ENCODE results near the gene KIDINS220.

DNA sequence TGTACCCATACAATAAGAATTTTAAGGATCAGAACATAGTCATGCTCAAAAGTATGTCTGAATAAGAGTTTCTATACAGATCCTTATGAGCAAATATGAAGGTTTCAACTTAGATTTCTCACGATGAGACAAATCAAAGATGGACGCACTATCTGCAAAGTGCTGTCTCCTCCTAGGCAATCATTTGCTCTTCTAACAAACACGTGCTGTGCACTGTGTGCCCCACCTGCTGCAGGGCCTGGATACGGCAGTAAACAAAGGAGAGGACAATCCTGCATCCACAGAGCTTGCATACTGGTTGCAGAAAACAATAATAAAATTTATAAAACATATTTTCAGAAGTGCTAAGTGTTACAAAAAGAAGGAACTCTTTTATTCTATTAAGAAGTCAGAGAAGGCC is 39.9 kb upstream of the KIDINS220 start:
- TF ChIP-seq, protein P1, sequence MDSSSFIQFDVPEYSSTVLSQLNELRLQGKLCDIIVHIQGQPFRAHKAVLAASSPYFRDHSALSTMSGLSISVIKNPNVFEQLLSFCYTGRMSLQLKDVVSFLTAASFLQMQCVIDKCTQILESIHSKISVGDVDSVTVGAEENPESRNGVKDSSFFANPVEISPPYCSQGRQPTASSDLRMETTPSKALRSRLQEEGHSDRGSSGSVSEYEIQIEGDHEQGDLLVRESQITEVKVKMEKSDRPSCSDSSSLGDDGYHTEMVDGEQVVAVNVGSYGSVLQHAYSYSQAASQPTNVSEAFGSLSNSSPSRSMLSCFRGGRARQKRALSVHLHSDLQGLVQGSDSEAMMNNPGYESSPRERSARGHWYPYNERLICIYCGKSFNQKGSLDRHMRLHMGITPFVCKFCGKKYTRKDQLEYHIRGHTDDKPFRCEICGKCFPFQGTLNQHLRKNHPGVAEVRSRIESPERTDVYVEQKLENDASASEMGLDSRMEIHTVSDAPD (CRISPR knock-in tag; IDR thresholded peaks at IDR 0.05), result no peak
- TF ChIP-seq ZNF3 (CRISPR knock-in tag; IDR thresholded peaks at IDR 0.05), result no peak

All from HepG2 (cell line).